ENCODE data around the gene EVX1.

The EVX1 gene

DNA sequence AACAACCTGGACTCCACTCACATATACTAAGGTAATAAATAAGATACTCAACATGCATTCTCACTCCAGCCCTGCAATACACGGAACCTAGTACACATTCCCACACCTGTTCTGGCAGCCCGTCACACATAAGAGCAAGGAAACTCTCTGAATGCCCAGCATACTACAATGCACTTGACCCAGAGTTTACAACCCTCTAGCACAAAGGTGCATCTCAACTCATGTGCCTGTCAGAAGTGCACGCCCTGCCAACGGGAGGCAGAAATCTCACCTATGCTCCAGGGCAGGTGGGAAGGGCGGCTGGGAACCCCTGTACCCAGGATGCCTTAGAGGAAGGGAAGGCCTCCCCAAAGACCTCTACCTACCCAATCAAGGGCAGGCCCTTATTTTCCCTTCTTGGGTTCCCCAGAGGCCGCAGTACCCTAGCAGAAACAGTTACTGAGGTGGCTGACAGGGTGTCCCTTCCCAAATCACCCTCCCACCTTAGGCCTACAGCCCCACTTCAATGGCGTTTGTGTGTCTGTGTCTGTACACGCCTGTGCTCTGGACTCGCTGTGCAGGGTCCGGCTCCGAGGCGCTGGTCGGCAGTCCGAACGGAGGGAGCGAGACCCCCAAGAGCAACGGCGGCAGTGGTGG, 2.0 kb downstream of the EVX1 start:
- TF ChIP-seq FOXM1 (IDR thresholded peaks at IDR 0.05; ENCODE audit: borderline replicate concordance, low read depth) (no peak), NFIC (IDR thresholded peaks at IDR 0.05) (no peak), RAD21 (IDR thresholded peaks at IDR 0.05; ENCODE audit: low read depth) (no peak), YY1 (IDR thresholded peaks at IDR 0.05; ENCODE audit: low read depth) (no peak), CEBPB (IDR thresholded peaks at IDR 0.05) (no peak), TCF12 (IDR thresholded peaks at IDR 0.05; ENCODE audit: low read depth) (no peak), EP300 (IDR thresholded peaks at IDR 0.05; ENCODE audit: borderline replicate concordance) (no peak), CREB1 (IDR thresholded peaks at IDR 0.05; ENCODE audit: low read depth) (no peak), ZBTB7A (IDR thresholded peaks at IDR 0.05; ENCODE audit: low read depth) (no peak), TAF1 (IDR thresholded peaks at IDR 0.05; ENCODE audit: low read depth) (no peak), TEAD4 (IDR thresholded peaks at IDR 0.05) (no peak), EGR1 (IDR thresholded peaks at IDR 0.05) (no peak)
- TF ChIP-seq, protein P1, sequence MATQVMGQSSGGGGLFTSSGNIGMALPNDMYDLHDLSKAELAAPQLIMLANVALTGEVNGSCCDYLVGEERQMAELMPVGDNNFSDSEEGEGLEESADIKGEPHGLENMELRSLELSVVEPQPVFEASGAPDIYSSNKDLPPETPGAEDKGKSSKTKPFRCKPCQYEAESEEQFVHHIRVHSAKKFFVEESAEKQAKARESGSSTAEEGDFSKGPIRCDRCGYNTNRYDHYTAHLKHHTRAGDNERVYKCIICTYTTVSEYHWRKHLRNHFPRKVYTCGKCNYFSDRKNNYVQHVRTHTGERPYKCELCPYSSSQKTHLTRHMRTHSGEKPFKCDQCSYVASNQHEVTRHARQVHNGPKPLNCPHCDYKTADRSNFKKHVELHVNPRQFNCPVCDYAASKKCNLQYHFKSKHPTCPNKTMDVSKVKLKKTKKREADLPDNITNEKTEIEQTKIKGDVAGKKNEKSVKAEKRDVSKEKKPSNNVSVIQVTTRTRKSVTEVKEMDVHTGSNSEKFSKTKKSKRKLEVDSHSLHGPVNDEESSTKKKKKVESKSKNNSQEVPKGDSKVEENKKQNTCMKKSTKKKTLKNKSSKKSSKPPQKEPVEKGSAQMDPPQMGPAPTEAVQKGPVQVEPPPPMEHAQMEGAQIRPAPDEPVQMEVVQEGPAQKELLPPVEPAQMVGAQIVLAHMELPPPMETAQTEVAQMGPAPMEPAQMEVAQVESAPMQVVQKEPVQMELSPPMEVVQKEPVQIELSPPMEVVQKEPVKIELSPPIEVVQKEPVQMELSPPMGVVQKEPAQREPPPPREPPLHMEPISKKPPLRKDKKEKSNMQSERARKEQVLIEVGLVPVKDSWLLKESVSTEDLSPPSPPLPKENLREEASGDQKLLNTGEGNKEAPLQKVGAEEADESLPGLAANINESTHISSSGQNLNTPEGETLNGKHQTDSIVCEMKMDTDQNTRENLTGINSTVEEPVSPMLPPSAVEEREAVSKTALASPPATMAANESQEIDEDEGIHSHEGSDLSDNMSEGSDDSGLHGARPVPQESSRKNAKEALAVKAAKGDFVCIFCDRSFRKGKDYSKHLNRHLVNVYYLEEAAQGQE (IDR thresholded peaks at IDR 0.05; ENCODE audit: low read depth) = no peak
- TF ChIP-seq, protein P2, sequence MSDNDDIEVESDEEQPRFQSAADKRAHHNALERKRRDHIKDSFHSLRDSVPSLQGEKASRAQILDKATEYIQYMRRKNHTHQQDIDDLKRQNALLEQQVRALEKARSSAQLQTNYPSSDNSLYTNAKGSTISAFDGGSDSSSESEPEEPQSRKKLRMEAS (IDR thresholded peaks at IDR 0.05) = no peak
- TF ChIP-seq, protein P3, sequence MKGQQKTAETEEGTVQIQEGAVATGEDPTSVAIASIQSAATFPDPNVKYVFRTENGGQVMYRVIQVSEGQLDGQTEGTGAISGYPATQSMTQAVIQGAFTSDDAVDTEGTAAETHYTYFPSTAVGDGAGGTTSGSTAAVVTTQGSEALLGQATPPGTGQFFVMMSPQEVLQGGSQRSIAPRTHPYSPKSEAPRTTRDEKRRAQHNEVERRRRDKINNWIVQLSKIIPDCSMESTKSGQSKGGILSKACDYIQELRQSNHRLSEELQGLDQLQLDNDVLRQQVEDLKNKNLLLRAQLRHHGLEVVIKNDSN (IDR thresholded peaks at IDR 0.05) = no peak

DNA sequence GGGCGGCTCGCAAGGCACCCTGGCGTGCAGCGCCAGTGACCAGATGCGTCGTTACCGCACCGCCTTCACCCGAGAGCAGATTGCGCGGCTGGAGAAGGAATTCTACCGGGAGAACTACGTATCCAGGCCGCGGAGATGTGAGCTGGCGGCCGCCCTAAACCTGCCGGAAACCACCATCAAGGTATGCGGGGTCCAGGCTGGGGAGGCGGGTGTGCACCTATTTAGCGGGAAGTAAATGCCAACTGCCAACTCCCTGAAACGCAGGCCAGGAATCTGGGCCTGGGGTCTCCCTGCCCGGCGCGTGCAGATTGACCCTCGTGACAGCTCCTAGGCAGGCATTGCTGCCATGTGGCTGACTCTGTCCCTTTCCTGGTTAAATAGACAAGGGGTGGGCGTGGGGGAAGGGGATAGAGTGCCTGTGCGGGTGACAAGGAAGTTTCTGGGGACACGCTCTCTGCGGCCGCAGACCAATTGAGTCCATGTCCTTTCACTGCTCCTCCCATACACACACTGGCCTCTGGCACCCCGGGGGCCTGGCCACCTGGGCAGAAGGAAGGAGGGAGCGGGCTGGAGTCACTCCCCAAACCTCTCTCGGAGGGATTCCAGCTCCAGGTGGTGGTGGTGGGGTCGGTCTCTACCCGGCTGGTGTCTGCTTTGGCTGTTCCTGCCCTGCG, 2.7 kb downstream of the EVX1 start:
- TF ChIP-seq, protein P2 (IDR thresholded peaks at IDR 0.05) = no peak
- TF ChIP-seq, protein P3 (IDR thresholded peaks at IDR 0.05) = no peak
- TF ChIP-seq CREB1 (IDR thresholded peaks at IDR 0.05; ENCODE audit: low read depth) (no peak), EP300 (IDR thresholded peaks at IDR 0.05; ENCODE audit: borderline replicate concordance) (no peak), NFIC (IDR thresholded peaks at IDR 0.05) (no peak), TEAD4 (IDR thresholded peaks at IDR 0.05) (no peak), YY1 (IDR thresholded peaks at IDR 0.05; ENCODE audit: low read depth) (no peak), EGR1 (IDR thresholded peaks at IDR 0.05) (no peak), CEBPB (IDR thresholded peaks at IDR 0.05) (no peak), ZBTB7A (IDR thresholded peaks at IDR 0.05; ENCODE audit: low read depth) (no peak), TAF1 (IDR thresholded peaks at IDR 0.05; ENCODE audit: low read depth) (no peak), FOXM1 (IDR thresholded peaks at IDR 0.05; ENCODE audit: borderline replicate concordance, low read depth) (no peak)
- TF ChIP-seq, protein P1 (IDR thresholded peaks at IDR 0.05; ENCODE audit: low read depth) = no peak

DNA sequence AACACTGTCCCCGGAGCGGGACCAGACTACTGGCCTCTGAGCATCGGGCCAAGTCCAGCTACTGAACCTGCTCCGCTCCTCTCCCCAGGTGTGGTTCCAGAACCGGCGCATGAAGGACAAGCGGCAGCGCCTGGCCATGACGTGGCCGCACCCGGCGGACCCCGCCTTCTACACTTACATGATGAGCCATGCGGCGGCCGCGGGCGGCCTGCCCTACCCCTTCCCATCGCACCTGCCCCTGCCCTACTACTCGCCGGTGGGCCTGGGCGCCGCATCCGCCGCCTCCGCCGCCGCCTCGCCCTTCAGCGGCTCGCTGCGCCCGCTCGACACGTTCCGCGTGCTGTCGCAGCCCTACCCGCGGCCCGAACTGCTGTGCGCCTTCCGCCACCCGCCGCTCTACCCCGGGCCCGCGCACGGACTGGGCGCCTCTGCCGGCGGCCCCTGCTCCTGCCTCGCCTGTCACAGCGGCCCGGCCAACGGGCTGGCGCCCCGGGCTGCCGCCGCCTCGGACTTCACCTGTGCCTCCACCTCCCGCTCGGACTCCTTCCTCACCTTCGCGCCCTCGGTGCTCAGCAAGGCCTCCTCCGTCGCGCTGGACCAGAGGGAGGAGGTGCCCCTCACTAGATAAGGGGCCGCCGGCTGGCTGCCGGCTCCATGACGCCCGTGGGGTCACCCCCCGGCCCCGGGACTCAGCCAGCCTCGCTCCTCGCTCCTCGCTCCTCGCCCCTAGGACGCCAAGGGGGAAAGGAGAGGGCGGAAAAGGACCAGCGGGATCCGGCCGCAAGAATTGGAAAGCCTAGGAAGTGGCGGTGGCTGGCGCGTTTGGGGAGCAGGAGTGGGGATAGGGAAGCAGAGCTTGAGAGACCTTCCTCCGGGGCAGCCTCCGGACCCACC, 3.4 kb downstream of the EVX1 start:
- TF ChIP-seq, protein P2 (IDR thresholded peaks at IDR 0.05) = peak; percentile 58; the same call in 1 of the 2 replicates
- TF ChIP-seq TCF12 (IDR thresholded peaks at IDR 0.05; ENCODE audit: low read depth) = no peak

DNA sequence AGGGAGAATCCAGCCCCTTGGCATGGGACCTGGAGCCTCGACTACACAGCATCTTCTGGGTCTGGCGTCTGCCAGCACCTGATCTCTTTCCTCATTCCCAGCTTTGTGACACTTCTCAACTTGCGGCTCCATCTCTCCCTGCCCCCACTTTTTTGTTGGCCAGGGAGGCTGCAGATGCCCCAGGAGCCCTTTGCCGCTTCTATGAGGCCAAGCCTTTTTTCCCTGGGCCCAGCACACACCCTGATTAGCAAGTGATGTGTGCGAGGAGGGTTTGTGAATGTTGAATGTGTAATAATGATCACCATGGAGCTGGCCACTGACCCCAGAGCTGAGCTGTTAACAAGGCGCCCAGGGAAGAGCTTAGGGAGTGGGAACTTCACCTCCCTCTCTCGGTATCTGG, 4.4 kb downstream of the EVX1 start:
- TF ChIP-seq NFIC (IDR thresholded peaks at IDR 0.05) = no peak
- no peak for TF ChIP-seq CREB1 (IDR thresholded peaks at IDR 0.05; ENCODE audit: low read depth)
- TF ChIP-seq YY1 (IDR thresholded peaks at IDR 0.05; ENCODE audit: low read depth) = no peak
- TF ChIP-seq RAD21 (IDR thresholded peaks at IDR 0.05; ENCODE audit: low read depth) = no peak
- TF ChIP-seq TAF1 (IDR thresholded peaks at IDR 0.05; ENCODE audit: low read depth) = no peak
- TF ChIP-seq EP300 (IDR thresholded peaks at IDR 0.05; ENCODE audit: borderline replicate concordance) = no peak
- TF ChIP-seq TCF12 (IDR thresholded peaks at IDR 0.05; ENCODE audit: low read depth) = no peak
- TF ChIP-seq TEAD4 (IDR thresholded peaks at IDR 0.05) = no peak
- TF ChIP-seq FOXM1 (IDR thresholded peaks at IDR 0.05; ENCODE audit: borderline replicate concordance, low read depth) = no peak
- TF ChIP-seq ZBTB7A (IDR thresholded peaks at IDR 0.05; ENCODE audit: low read depth) = no peak
- TF ChIP-seq, protein P3 (IDR thresholded peaks at IDR 0.05) = no peak
- TF ChIP-seq, protein P2 (IDR thresholded peaks at IDR 0.05) = no peak
- TF ChIP-seq, protein P1 (IDR thresholded peaks at IDR 0.05; ENCODE audit: low read depth) = no peak
- TF ChIP-seq EGR1 (IDR thresholded peaks at IDR 0.05) = no peak
- TF ChIP-seq CEBPB (IDR thresholded peaks at IDR 0.05) = no peak
